H1 (cell line): Measurements from ENCODE around the gene SFTPB. TPM values are rescaled to one million over a fixed set of nuclear protein-coding genes. Genes with fewer than 3 reads are reported as not detected.

Experiments used
- CTCF ChIA-PET: fragments of 300-600 bp; sonication (Branson Sonifier 250); formaldehyde crosslinking; loops from one replicate; lab custom pipeline; 2021; ENCODE audit not compliant: partially characterized antibody; lab: Charles Lee
- POLR2A ChIA-PET: fragments of 300-600 bp; sonication (Branson Sonifier 250); formaldehyde crosslinking; loops from one replicate; lab custom pipeline; 2021; ENCODE audit warnings: inconsistent platforms; ENCODE audit not compliant: partially characterized antibody; lab: Charles Lee
- DNase-seq, 2 experiments: peaks; one replicate each; pipeline versions ENCODE4 v3.0.0 to v3.0.0-alpha.2; 2010 to 2022; ENCODE audit warnings: low spot score in 2 of 2, low read depth in 1 of 2, mixed read lengths in 1 of 2
- FAIRE-seq: peaks from 2 replicates; lab custom pipeline; 2011; peaks lifted over from hg19 to GRCh38; lab: Jason Lieb, UNC
- H2AFZ ChIP-seq: 2 replicates; pipeline ENCODE4 v1.8.1; 2012; ENCODE audit warnings: low read length, inconsistent platforms
- H2AK5ac ChIP-seq: 2 replicates; pipeline ENCODE4 v1.6.1; 2013; ENCODE audit warnings: low read depth, low read length
- H2BK120ac ChIP-seq: replicated peaks from 2 replicates; pipeline ENCODE3; 2013; ENCODE audit warnings: low read depth, low read length, inconsistent platforms
- H2BK12ac ChIP-seq: 2 replicates; pipeline ENCODE4 v1.6.1; 2013; ENCODE audit warnings: low read depth, low read length
- H2BK15ac ChIP-seq: 2 replicates; pipeline ENCODE4 v1.6.1; 2013; ENCODE audit warnings: low read length
- H2BK20ac ChIP-seq: 2 replicates; pipeline ENCODE4 v1.6.1; 2013; ENCODE audit warnings: low read length
- H2BK5ac ChIP-seq: 2 replicates; pipeline ENCODE4 v1.6.1; 2013; ENCODE audit warnings: low read depth, low read length
- H3K14ac ChIP-seq: 2 replicates; pipeline ENCODE4 v1.6.1; 2013; ENCODE audit warnings: inconsistent platforms; ENCODE audit not compliant: insufficient read length
- H3K18ac ChIP-seq: 2 replicates; pipeline ENCODE4 v1.6.1; 2013; ENCODE audit warnings: low read length; ENCODE audit errors: extremely low read depth
- H3K23ac ChIP-seq: 2 replicates; pipeline ENCODE4 v1.6.1; 2013; ENCODE audit warnings: inconsistent platforms; ENCODE audit not compliant: insufficient read length
- H3K23me2 ChIP-seq: 2 replicates; pipeline ENCODE4 v1.6.1; 2013; ENCODE audit warnings: low read depth, low read length
- H3K27ac ChIP-seq: 2 replicates; pipeline ENCODE4 v1.6.1; 2011; ENCODE audit warnings: low read depth, low read length, inconsistent platforms
- H3K27me3 ChIP-seq, 4 experiments: replicated peaks in 1 of 4; 1 replicate in 1 of 4; 2 replicates in 3 of 4; pipeline versions ENCODE4 v1.6.1 to v1.8.1; 2011 to 2013; ENCODE audit warnings: low read length in 3 of 4, mild to moderate bottlenecking in 3 of 4, inconsistent platforms in 2 of 4, mixed read lengths in 2 of 4, moderate library complexity in 1 of 4; ENCODE audit not compliant: control insufficient read depth in 3 of 4, insufficient read depth in 3 of 4; ENCODE audit errors: extremely low read depth in 1 of 4
- H3K36me3 ChIP-seq, 4 experiments: 2 replicates each; pipeline versions ENCODE4 v1.6.1 to v1.8.1; 2011 to 2013; ENCODE audit warnings: mild to moderate bottlenecking in 4 of 4, low read length in 3 of 4, moderate library complexity in 2 of 4, control low read depth in 1 of 4, inconsistent platforms in 1 of 4; ENCODE audit not compliant: insufficient read depth in 4 of 4, control insufficient read depth in 2 of 4
- H3K4ac ChIP-seq: replicated peaks from 2 replicates; pipeline ENCODE3; 2013; ENCODE audit warnings: low read length, low read depth, mixed read lengths, inconsistent platforms; ENCODE audit not compliant: insufficient read length
- H3K4me1 ChIP-seq, 4 experiments: replicated peaks in 1 of 4; 1 replicate in 1 of 4; 2 replicates in 3 of 4; pipeline versions ENCODE4 v1.6.1 to v1.8.1; 2011 to 2013; ENCODE audit warnings: low read length in 3 of 4, inconsistent platforms in 2 of 4, mixed read lengths in 1 of 4; ENCODE audit not compliant: insufficient read depth in 4 of 4, control insufficient read depth in 3 of 4
- H3K4me2 ChIP-seq, 2 experiments: 2 replicates each; pipeline versions ENCODE4 v1.6.1 to v1.8.1; 2011 to 2013; ENCODE audit warnings: low read depth in 2 of 2, low read length in 2 of 2, control low read depth in 1 of 2, inconsistent platforms in 1 of 2, mild to moderate bottlenecking in 1 of 2; ENCODE audit not compliant: insufficient read depth in 1 of 2
- H3K4me3 ChIP-seq, 4 experiments: fragments of 200-600, 300-600 bp in 1 of 4; sonication (generic), shearing (Covaris generic), sonication (Bioruptor Twin) in 1 of 4; 2 replicates each; pipeline versions ENCODE4 v1.5.1 to v1.8.1; 2011 to 2016; ENCODE audit warnings: low read length in 4 of 4, low read depth in 3 of 4, control low read depth in 2 of 4, inconsistent platforms in 2 of 4, mild to moderate bottlenecking in 2 of 4, mixed read lengths in 1 of 4, moderate library complexity in 1 of 4; ENCODE audit not compliant: insufficient read depth in 2 of 4; ENCODE audit errors: extremely low read depth in 1 of 4
- H3K56ac ChIP-seq: replicated peaks from 2 replicates; pipeline ENCODE3; 2013; ENCODE audit warnings: low read depth, mild to moderate bottlenecking, mixed read lengths, low read length, inconsistent platforms; ENCODE audit not compliant: insufficient read length
- H3K79me1 ChIP-seq: 2 replicates; pipeline ENCODE4 v1.6.1; 2013; ENCODE audit warnings: low read depth, low read length, control low read depth
- H3K79me2 ChIP-seq, 2 experiments: 2 replicates each; pipeline versions ENCODE4 v1.6.1 to v1.8.1; 2012 to 2013; ENCODE audit warnings: low read length in 2 of 2, mild to moderate bottlenecking in 2 of 2, inconsistent platforms in 1 of 2; ENCODE audit not compliant: insufficient read depth in 2 of 2, control insufficient read depth in 1 of 2
- H3K9ac ChIP-seq, 4 experiments: replicated peaks in 1 of 4; 1 replicate in 1 of 4; 2 replicates in 3 of 4; pipeline versions ENCODE4 v1.6.1 to v1.8.1; 2011 to 2013; ENCODE audit warnings: low read depth in 3 of 4, low read length in 3 of 4, control low read depth in 2 of 4, mild to moderate bottlenecking in 2 of 4, moderate library complexity in 2 of 4, inconsistent platforms in 1 of 4; ENCODE audit errors: extremely low read depth in 1 of 4
- H3K9me3 ChIP-seq, 2 experiments: 2 replicates each; pipeline versions ENCODE4 v1.6.1 to v1.8.1; 2012 to 2013; ENCODE audit warnings: mild to moderate bottlenecking in 2 of 2, moderate library complexity in 2 of 2, control low read depth in 1 of 2, inconsistent platforms in 1 of 2, low read depth in 1 of 2, low read length in 1 of 2, mixed read lengths in 1 of 2; ENCODE audit not compliant: insufficient read depth in 2 of 2
- H4K20me1 ChIP-seq, 2 experiments: replicated peaks in 1 of 2; 2 replicates each; pipeline versions ENCODE3 to v1.8.1; 2011 to 2013; ENCODE audit warnings: inconsistent platforms in 2 of 2, low read length in 2 of 2, mild to moderate bottlenecking in 1 of 2; ENCODE audit not compliant: insufficient read depth in 2 of 2, control insufficient read depth in 1 of 2
- H4K5ac ChIP-seq: 2 replicates; pipeline ENCODE4 v1.6.1; 2013; ENCODE audit warnings: low read length, low read depth, mixed read lengths, inconsistent platforms; ENCODE audit not compliant: insufficient read length
- H4K8ac ChIP-seq: 2 replicates; pipeline ENCODE4 v1.8.0; 2013; ENCODE audit warnings: mild to moderate bottlenecking, moderate library complexity, low read length, inconsistent platforms; ENCODE audit not compliant: insufficient read depth; ENCODE audit errors: extremely low read depth
- H4K91ac ChIP-seq: replicated peaks from 2 replicates; pipeline ENCODE3; 2013; ENCODE audit warnings: low read length, mixed read lengths, inconsistent platforms; ENCODE audit not compliant: insufficient read length
- EP300 ChIP-seq, 2 experiments: IDR thresholded peaks; 1 replicate in 1 of 2; 2 replicates in 1 of 2; pipeline ENCODE4 v1.6.1; 2011 to 2012; ENCODE audit warnings: low read depth in 2 of 2, low read length in 2 of 2, mild to moderate bottlenecking in 2 of 2, borderline replicate concordance in 1 of 2, inconsistent platforms in 1 of 2, moderate library complexity in 1 of 2
- HDAC2 ChIP-seq, 2 experiments: fragments of 300-600 bp in 1 of 2; sonication (generic) in 1 of 2; IDR thresholded peaks; 2 replicates each; pipeline ENCODE4 v1.6.1; 2011 to 2012; ENCODE audit warnings: low read depth in 2 of 2, low read length in 2 of 2, mild to moderate bottlenecking in 2 of 2, moderate library complexity in 2 of 2, borderline replicate concordance in 1 of 2, inconsistent platforms in 1 of 2
- JUND ChIP-seq: IDR thresholded peaks from 2 replicates; pipeline ENCODE4 v1.6.1; 2011; ENCODE audit warnings: mild to moderate bottlenecking, improper control_type of control experiment, low read length
- RAD21 ChIP-seq, 2 experiments: IDR thresholded peaks in 1 of 2; conservative IDR thresholded peaks in 1 of 2; 2 replicates each; pipeline ENCODE4 v1.6.1; 2011; ENCODE audit warnings: low read depth in 2 of 2, low read length in 2 of 2, improper control_type of control experiment in 1 of 2, inconsistent platforms in 1 of 2, mild to moderate bottlenecking in 1 of 2, moderate library complexity in 1 of 2
- RNF2 ChIP-seq: fragments of 200-900, 300-1000 bp; sonication (generic); IDR thresholded peaks from 2 replicates; pipeline ENCODE4 v1.7.1; 2016; ENCODE audit warnings: borderline replicate concordance, low read depth, mild to moderate bottlenecking, antibody characterized with exemption, low read length; ENCODE audit not compliant: poor library complexity, severe bottlenecking; ENCODE audit errors: missing control alignments
- TAF1 ChIP-seq: IDR thresholded peaks from 2 replicates; pipeline ENCODE4 v1.6.1; 2011; ENCODE audit warnings: mild to moderate bottlenecking, low read depth, low read length
- polyA plus RNA-seq, 7 experiments: library from polyadenylated mRNA; depleted of rRNA in 3 of 7; stranded (reverse) in 5 of 7; unstranded in 2 of 7; fragments of >200 nt in 5 of 7; fragments of 200-250 nt in 2 of 7; gene quantifications; 1 replicate in 5 of 7; 2 replicates in 1 of 7; 4 replicates in 1 of 7; pipeline versions ENCODE4 v1.2.1 to v1.2.3, GENCODE V29; 2011 to 2013; ENCODE audit warnings: missing spikeins in 2 of 7, mixed read lengths in 2 of 7
- total RNA-seq: library from RNA; stranded (reverse); fragmentation: NEBNext Ultra II Directional; extraction: Animal tissue kit (Norgen Biotek cat#: 25700); gene quantifications from 2 replicates; pipeline ENCODE4 v1.2.1, GENCODE V29; 2021

The SFTPB gene
- total and polyA plus RNA-seq, 2 of the 8 experiments (the other 6 are each of a cell fraction or from before 2014, with no cell fraction given), result not detected

DNA sequence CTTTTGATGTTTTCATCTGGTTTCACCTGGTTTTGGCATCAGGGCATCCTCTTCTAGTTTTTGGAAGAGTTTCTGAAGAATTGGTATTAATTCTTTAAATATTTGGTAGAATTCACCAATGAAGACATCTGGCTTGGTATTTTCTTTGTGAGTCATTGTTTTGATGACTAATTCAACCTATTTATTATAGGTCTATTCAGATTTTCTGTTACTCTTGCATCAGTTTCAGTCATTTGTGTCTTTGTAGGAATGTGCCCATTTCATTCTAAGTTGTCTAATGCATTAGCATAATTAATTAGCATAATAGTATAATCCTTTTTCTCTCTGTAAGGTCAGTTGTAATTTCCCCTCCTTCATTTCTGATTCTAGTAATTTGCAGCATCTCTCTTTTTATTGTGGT lies 34.2 kb upstream of the SFTPB start:
- POLR2A ChIA-PET, result no interaction called here
- no peak overlapping the region for H3K23ac ChIP-seq
- peak overlapping the region in 1 of 4 experiments; percentile 40; a peak in 1 of 8 replicates for H3K4me3 ChIP-seq

More for the DNA sequence above, 34.2 kb upstream of the SFTPB start:
- Histone ChIP-seq H2AK5ac (no peak overlapping the region), H4K5ac (no peak overlapping the region), H3K23me2 (no peaks in the 10 kb centered on the region), H3K79me1 (no peaks in the 10 kb centered on the region), H3K27me3 (no peaks in the 10 kb centered on the region), H3K4ac (no peak overlapping the region), H3K36me3 (no peaks in the 10 kb centered on the region), H2BK120ac (no peak overlapping the region), H4K20me1 (no peaks in the 10 kb centered on the region), H3K9me3 (no peaks in the 10 kb centered on the region), H3K56ac (no peak overlapping the region), H2BK15ac (no peak overlapping the region), H2BK12ac (no peak overlapping the region), H2BK5ac (no peak overlapping the region), H3K27ac (no peak overlapping the region), H3K4me1 (peaks cover 0 to 9% (median 4%) of the 10 kb centered on the region in 4 experiments; a peak in 4 of 7 replicates), H3K9ac (no peak overlapping the region), H3K18ac (no peak overlapping the region), H4K8ac (no peak overlapping the region), H3K14ac (no peak overlapping the region), H3K4me2 (peak overlapping the region in 1 of 2 experiments; percentile 70; a peak in 1 of 4 replicates), H2AFZ (no peak overlapping the region), H3K79me2 (no peaks in the 10 kb centered on the region), H2BK20ac (no peak overlapping the region), H4K91ac (no peak overlapping the region)
- FAIRE-seq (no peak), DNase-seq (no peak)
- no peak for TF ChIP-seq RNF2
- TF ChIP-seq HDAC2 (IDR thresholded peaks at IDR 0.05; ENCODE audit: borderline replicate concordance in 1 of 2, low read depth in 2 of 2, low read length in 2 of 2), result no peak
- TF ChIP-seq EP300 (IDR thresholded peaks at IDR 0.05; ENCODE audit: borderline replicate concordance in 1 of 2, low read depth in 2 of 2, low read length in 2 of 2), result no peak
- TF ChIP-seq JUND, result no peak
- TF ChIP-seq RAD21 (IDR thresholded peaks at IDR 0.05 in 1 of 2, conservative IDR thresholded peaks at IDR 0.05 in 1 of 2; ENCODE audit: low read depth in 2 of 2, low read length in 2 of 2), result no peak
- TF ChIP-seq TAF1, result no peak
- CTCF ChIA-PET, result no interaction called here
